ENCODE measurements around the gene TSR1.
"Not testable (repeated sequence)": the region's sequence is repeated elsewhere in the genome, so short reads cannot be mapped to it uniquely, and the experiment has no call there.

The TSR1 gene

GRCh38 chr17:2336852-2337543 is 741 bp upstream of the TSR1 start, which contains the start of gene SGSM2:
TSS of gene SGSM2 (plus strand) at chr17:2337501. CDS start at chr17:2337689, 188 bp downstream.
- DNase-seq (ENCODE audit: low read depth, low spot score): peak; percentile 46

GRCh38 chr17:2335726-2336214 is 487 bp downstream of the TSR1 start:
- DNase-seq (ENCODE audit: low read depth, low spot score): no peak

- DNase-seq (ENCODE audit: low read depth, low spot score): no peak
Measured at GRCh38 chr17:2331303-2331702, 5.0 kb downstream of the TSR1 start.

- DNase-seq (ENCODE audit: low read depth, low spot score): no peak
Measured at GRCh38 chr17:2323629-2324314, 12.5 kb downstream of the TSR1 start.

- DNase-seq (ENCODE audit: low read depth, low spot score): no peak
Measured at GRCh38 chr17:2321399-2321798, 14.9 kb downstream of the TSR1 start.

- no peak for DNase-seq (ENCODE audit: low read depth, low spot score)
Measured at GRCh38 chr17:2319051-2319450, 17.2 kb downstream of the TSR1 start.

GRCh38 chr17:2317796-2318195 is 18.5 kb downstream of the TSR1 start:
- DNase-seq (ENCODE audit: low read depth, low spot score): no peak

GRCh38 chr17:2316916-2317205 is 19.4 kb downstream of the TSR1 start:
- not testable (repeated sequence) for DNase-seq (ENCODE audit: low read depth, low spot score)

GRCh38 chr17:2312736-2313135 is 23.5 kb downstream of the TSR1 start:
- no peak for DNase-seq (ENCODE audit: low read depth, low spot score)

GRCh38 chr17:2309338-2310154 is 26.7 kb downstream of the TSR1 start:
- no peak for DNase-seq (ENCODE audit: low read depth, low spot score)

- DNase-seq (ENCODE audit: low read depth, low spot score): no peak
Measured at GRCh38 chr17:2304931-2305330, 31.3 kb downstream of the TSR1 start.

- DNase-seq (ENCODE audit: low read depth, low spot score): peak; percentile 93
Measured at GRCh38 chr17:2303204-2304188, 32.8 kb downstream of the TSR1 start, which contains the start of the genes SMG6 and SRR. TSS of gene SMG6 (minus strand) at chr17:2303785. CDS start at chr17:2303720, 65 bp downstream. TSS of gene SRR (plus strand) at chr17:2303950. CDS start at chr17:2315561, 11,611 bp downstream.

GRCh38 chr17:2302778-2303203 is 33.5 kb downstream of the TSR1 start:
- DNase-seq (ENCODE audit: low read depth, low spot score): no peak

- DNase-seq (ENCODE audit: low read depth, low spot score): no peak
Measured at GRCh38 chr17:2299756-2300155, 36.5 kb downstream of the TSR1 start.

- no peak for DNase-seq (ENCODE audit: low read depth, low spot score)
Measured at GRCh38 chr17:2299136-2299535, 37.1 kb downstream of the TSR1 start.

GRCh38 chr17:2297023-2297422 is 39.2 kb downstream of the TSR1 start:
- DNase-seq (ENCODE audit: low read depth, low spot score): no peak

GRCh38 chr17:2295575-2295974 is 40.7 kb downstream of the TSR1 start:
- no peak for DNase-seq (ENCODE audit: low read depth, low spot score)

GRCh38 chr17:2292100-2292499 is 44.2 kb downstream of the TSR1 start:
- DNase-seq (ENCODE audit: low read depth, low spot score): no peak

- no peak for DNase-seq (ENCODE audit: low read depth, low spot score)
Measured at GRCh38 chr17:2289878-2290478, 46.3 kb downstream of the TSR1 start.

GRCh38 chr17:2283302-2283701 is 53.0 kb downstream of the TSR1 start:
- no peak for DNase-seq (ENCODE audit: low read depth, low spot score)
